Muscle of leg (tissue), 11 donors: ENCODE results near the gene SHC3. TPM values are rescaled to one million over a fixed set of nuclear protein-coding genes. Genes with fewer than 3 reads are reported as not detected.

Experiments used
- DNase-seq: peaks from one replicate; pipeline ENCODE4 v3.0.0; 2013
- H3K27ac ChIP-seq: one replicate; pipeline ENCODE4 v1.5.1; 2013; ENCODE audit warnings: mild to moderate bottlenecking, low read length, control low read depth
- H3K27me3 ChIP-seq: one replicate; pipeline ENCODE4 v1.6.1; 2013; ENCODE audit warnings: low read length; ENCODE audit not compliant: control insufficient read depth, insufficient read depth
- H3K36me3 ChIP-seq: one replicate; pipeline ENCODE4 v1.6.1; 2013; ENCODE audit warnings: low read length; ENCODE audit not compliant: control insufficient read depth, insufficient read depth
- H3K4me1 ChIP-seq: one replicate; pipeline ENCODE4 v1.6.1; 2013; ENCODE audit warnings: low read length; ENCODE audit not compliant: control insufficient read depth, insufficient read depth
- H3K4me3 ChIP-seq: one replicate; pipeline ENCODE4 v1.5.1; 2013; ENCODE audit warnings: low read length, control low read depth
- H3K9me3 ChIP-seq: replicated peaks from 2 replicates; pipeline ENCODE4 v1.6.1; 2013; ENCODE audit warnings: low read depth, low read length; ENCODE audit not compliant: control insufficient read depth
- WGBS: methylation state at CpG from one replicate; pipeline ENCODE4 v1.1.5; 2013; ENCODE audit warnings: missing lambda C conversion rate; ENCODE audit not compliant: insufficient coverage; 5-methylcytosine and 5-hydroxymethylcytosine counted together
- polyA plus RNA-seq, 8 donors: library from polyadenylated mRNA; unstranded; fragments of 120-200 nt; gene quantifications; one replicate each; pipeline versions ENCODE4 v1.2.1 to v1.2.3, GENCODE V29; 2013; ENCODE audit warnings: inconsistent platforms in 1 of 8, low replicate concordance in 1 of 8; ENCODE audit not compliant: insufficient read length in 8 of 8, insufficient read depth in 1 of 8
- total RNA-seq: library from RNA; stranded (reverse); fragments of 120-200 nt; gene quantifications from one replicate; pipeline ENCODE4 v1.2.4, GENCODE V29; 2013

The SHC3 gene
- total and polyA plus RNA-seq, 9 donors: 0.45 to 1.1 (median 0.65) TPM

DNA sequence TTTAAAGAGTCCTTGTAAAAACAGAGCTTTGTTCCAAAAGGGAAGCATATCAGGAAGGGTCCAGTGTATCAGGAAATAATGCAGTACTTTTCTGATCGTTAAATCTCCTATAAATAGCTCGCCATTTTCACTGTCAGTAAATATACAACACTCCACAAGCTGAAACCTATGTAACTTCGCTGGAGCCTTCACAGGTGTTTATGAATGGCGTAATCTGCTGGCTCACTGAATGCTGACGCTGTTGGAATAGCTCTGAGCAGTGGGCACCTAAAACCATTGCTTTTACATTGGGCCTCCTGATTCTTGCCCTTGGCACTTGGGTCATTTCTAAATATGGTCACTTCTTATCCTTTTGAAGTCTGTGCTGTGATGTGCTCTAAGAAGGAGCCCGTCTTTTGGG lies 4.3 kb downstream of the SHC3 start:
- no peak for DNase-seq
- H3K27ac ChIP-seq: no peak overlapping the region
- WGBS: 70% methylated on average over 4 of the region's 6 CpGs

GRCh38 chr9:89173072-89173471 lies 5.5 kb downstream of the SHC3 start:
- Histone ChIP-seq H3K9me3 (no peaks in the 10 kb centered on the region), H3K36me3 (no peaks in the 10 kb centered on the region), H3K4me1 (peaks cover 8% of the 10 kb centered on the region), H3K27me3 (peaks cover 27% of the 10 kb centered on the region), H3K4me3 (no peak overlapping the region), H3K27ac (no peak overlapping the region)
- DNase-seq: no peak
- 94% methylated on average over 2 of the region's 5 CpGs for WGBS

More for the DNA sequence above, 4.3 kb downstream of the SHC3 start:
- H3K4me3 ChIP-seq: no peak overlapping the region
- H3K27me3 ChIP-seq: peaks cover 36% of the 10 kb centered on the region
- H3K36me3 ChIP-seq: no peaks in the 10 kb centered on the region
- peaks cover 17% of the 10 kb centered on the region for H3K4me1 ChIP-seq
- no peaks in the 10 kb centered on the region for H3K9me3 ChIP-seq

DNA sequence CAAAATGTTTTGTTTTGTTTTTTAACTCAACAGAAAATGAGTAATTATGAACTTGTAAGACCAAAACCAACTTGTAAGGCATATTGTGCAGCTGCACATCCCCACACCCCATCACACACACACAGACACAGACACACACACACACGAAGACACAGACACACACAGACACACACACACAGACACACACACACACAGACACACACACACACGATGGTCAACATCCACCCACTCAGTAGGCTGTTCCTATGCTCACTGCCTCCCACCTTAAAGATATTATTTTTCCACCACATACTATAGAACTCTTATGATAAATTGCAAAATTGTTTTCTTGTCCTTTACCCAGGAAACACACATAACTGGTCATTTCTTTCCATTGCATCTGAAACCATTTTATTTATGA lies 6.2 kb downstream of the SHC3 start:
- Histone ChIP-seq H3K27me3 (peaks cover 22% of the 10 kb centered on the region), H3K36me3 (no peaks in the 10 kb centered on the region), H3K9me3 (no peaks in the 10 kb centered on the region), H3K4me1 (peaks cover 4% of the 10 kb centered on the region), H3K27ac (no peak overlapping the region), H3K4me3 (no peak overlapping the region)
- DNase-seq: no peak
- WGBS: 62% methylated on average over 2 of the region's 2 CpGs

- Histone ChIP-seq H3K27ac (no peak overlapping the region), H3K27me3 (peaks cover 15% of the 10 kb centered on the region)
- 74% methylated on average over 4 of the region's 4 CpGs for WGBS
Measured at GRCh38 chr9:89171693-89172092, 6.9 kb downstream of the SHC3 start.

DNA sequence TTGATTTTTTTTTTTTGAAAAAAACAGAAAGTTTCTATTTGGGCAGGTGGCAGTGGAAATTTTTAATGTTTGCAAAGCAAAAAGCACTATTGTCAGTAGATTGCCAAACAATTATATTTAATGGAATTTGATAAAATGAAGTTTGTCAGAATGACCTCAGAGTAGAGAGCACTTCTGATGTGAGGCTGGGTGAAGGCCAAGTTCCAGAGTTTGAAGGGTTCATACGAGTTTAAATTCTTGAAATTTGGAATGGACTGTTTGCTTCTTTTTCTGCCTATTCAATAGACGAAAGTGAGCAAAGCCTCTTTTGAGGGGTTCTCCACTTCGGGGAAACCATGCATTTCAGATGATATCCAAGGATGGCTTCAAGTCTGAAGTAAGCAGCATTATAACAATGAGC lies 7.4 kb downstream of the SHC3 start:
- Histone ChIP-seq H3K4me3 (no peak overlapping the region), H3K27me3 (peaks cover 17% of the 10 kb centered on the region), H3K27ac (no peak overlapping the region), H3K4me1 (no peaks in the 10 kb centered on the region), H3K9me3 (no peaks in the 10 kb centered on the region), H3K36me3 (no peaks in the 10 kb centered on the region)
- WGBS: 51% methylated on average over 3 of the region's 3 CpGs
- DNase-seq: no peak

More at GRCh38 chr9:89171693-89172092, 6.9 kb downstream of the SHC3 start:
- Histone ChIP-seq H3K9me3 (no peaks in the 10 kb centered on the region), H3K36me3 (no peaks in the 10 kb centered on the region), H3K4me1 (no peaks in the 10 kb centered on the region), H3K4me3 (no peak overlapping the region)
- DNase-seq: no peak

GRCh38 chr9:89168901-89169813 lies 9.5 kb downstream of the SHC3 start:
- WGBS: 71% methylated on average over 6 of the region's 9 CpGs
- Histone ChIP-seq H3K27ac (no peak overlapping the region), H3K27me3 (peaks cover 5% of the 10 kb centered on the region), H3K4me1 (no peaks in the 10 kb centered on the region), H3K36me3 (no peaks in the 10 kb centered on the region), H3K9me3 (no peaks in the 10 kb centered on the region), H3K4me3 (no peak overlapping the region)
- no peak for DNase-seq

DNA sequence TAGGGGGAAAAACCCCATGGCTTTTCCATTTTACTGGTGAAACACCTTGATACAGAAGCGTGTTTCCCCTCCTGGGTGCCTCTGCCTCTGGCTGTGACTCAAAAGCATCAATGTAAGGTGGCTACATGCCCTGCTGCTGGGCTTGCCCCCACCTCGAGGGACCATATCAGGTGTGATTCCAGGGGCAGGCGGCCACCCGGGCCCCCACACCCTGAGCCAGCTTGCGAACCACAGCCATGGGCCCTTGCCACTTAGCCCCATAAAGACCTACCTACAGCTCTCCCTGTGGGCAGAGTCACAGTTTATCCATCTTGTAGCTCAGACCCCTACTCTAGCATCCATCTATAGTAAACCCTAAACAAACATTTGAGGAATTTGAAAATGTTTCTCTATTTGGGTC lies 10.8 kb downstream of the SHC3 start:
- Histone ChIP-seq H3K27ac (no peak overlapping the region), H3K4me3 (no peak overlapping the region), H3K9me3 (no peaks in the 10 kb centered on the region), H3K27me3 (peaks cover 2% of the 10 kb centered on the region), H3K4me1 (no peaks in the 10 kb centered on the region), H3K36me3 (no peaks in the 10 kb centered on the region)
- no peak for DNase-seq
- 77% methylated on average over 5 of the region's 5 CpGs for WGBS

DNA sequence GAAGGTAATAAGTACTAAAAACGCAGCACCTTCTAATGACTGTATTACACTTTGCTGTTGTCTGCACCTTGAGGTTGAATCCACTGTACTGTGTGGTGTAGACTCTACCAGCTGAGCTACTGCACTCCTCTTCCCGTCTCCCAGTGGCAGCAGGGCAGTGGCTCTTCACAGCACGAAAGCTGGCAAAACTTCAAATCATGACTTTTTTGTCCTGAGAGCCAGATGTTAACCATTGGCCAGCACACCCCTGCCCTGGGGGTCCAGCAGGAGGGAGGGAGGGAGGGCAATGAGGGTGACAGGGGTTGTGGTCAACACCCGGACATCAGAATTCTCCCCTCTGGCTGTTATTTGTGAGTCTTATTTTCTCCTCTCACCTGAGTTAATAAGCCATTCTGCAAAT lies 11.8 kb downstream of the SHC3 start:
- WGBS: 80% methylated on average over 1 of the region's 4 CpGs
- Histone ChIP-seq H3K9me3 (no peaks in the 10 kb centered on the region), H3K27me3 (peaks cover 2% of the 10 kb centered on the region), H3K36me3 (no peaks in the 10 kb centered on the region), H3K27ac (no peak overlapping the region), H3K4me3 (no peak overlapping the region), H3K4me1 (no peaks in the 10 kb centered on the region)
- DNase-seq: no peak

DNA sequence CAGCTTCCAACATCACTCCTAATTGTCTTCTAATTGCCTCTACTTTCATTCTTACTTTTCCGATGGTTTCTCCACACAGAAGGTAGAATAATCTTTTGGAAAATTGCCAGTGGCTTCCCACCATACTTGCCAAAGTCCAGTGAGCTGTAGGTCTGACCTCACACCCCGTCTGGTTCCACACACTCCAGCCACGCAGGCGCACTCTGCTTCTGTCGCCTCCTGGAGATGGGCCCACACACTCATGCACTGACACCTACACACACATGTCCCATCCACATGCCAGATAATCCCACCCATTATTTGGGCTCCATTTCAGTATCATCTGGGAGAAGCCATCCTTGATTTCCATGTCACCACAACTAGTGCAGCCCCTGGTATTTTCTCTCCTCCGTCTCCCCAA lies 12.7 kb downstream of the SHC3 start:
- WGBS: 81% methylated on average over 6 of the region's 6 CpGs
- peaks cover 2% of the 10 kb centered on the region for H3K27me3 ChIP-seq
- H3K36me3 ChIP-seq: no peaks in the 10 kb centered on the region
- H3K4me1 ChIP-seq: no peaks in the 10 kb centered on the region
- no peak for DNase-seq
- no peak overlapping the region for H3K4me3 ChIP-seq
- no peak overlapping the region for H3K27ac ChIP-seq
- H3K9me3 ChIP-seq: no peaks in the 10 kb centered on the region

DNA sequence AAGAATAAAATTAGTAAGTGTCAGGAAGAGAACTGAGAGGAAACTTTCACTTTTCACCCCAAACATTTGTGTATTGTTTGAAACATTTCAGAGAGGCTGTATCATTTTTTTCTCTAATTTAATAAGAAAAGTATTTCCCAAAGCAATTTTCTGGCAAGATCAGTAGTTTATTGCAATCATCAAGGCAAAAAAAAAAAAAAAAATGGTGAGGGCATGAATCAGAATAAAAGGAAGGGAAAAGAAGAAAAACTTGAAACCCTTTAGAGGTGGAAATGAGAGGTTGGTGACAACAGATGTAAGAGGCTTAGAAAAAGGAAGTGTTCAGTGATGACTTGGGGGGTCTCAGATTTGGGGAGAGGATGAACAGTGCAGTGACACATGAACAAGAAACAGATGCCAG lies 13.3 kb downstream of the SHC3 start:
- no peaks in the 10 kb centered on the region for H3K9me3 ChIP-seq
- H3K27me3 ChIP-seq: peaks cover 2% of the 10 kb centered on the region
- H3K36me3 ChIP-seq: no peaks in the 10 kb centered on the region
- H3K4me1 ChIP-seq: no peaks in the 10 kb centered on the region
- H3K27ac ChIP-seq: no peak overlapping the region
- H3K4me3 ChIP-seq: no peak overlapping the region
- DNase-seq: no peak
